Karpas-422 (cell line): Measurements from ENCODE around the gene RAB27B. TPM values are rescaled to one million over a fixed set of nuclear protein-coding genes. Genes with fewer than 3 reads are reported as not detected.

ENCODE experiments used
- total RNA-seq: library from RNA; depleted of rRNA; stranded (reverse); fragments of >200 nt; shearing (Covaris generic); gene quantifications from 2 replicates; pipeline ENCODE4 v1.2.3, GENCODE V29; 2014; ENCODE audit warnings: low replicate concordance; rRNA removed

Gene RAB27B
- total RNA-seq, 1 experiment from 2014 or later = 0.11 TPM

Other genes with a start within 250 kb of the RAB27B start
- not detected in 2 replicates for gene DYNAP, start 237.2 kb upstream of the RAB27B start, total RNA-seq
- not detected in 2 replicates for gene CCDC68, start 131.0 kb downstream of the RAB27B start, total RNA-seq